Kidney (tissue), 14 donors: ENCODE results near the gene FANCE. TPM values are rescaled to one million over a fixed set of nuclear protein-coding genes. Genes with fewer than 3 reads are reported as not detected.

Experiments
- DNase-seq, 5 donors: peaks; one replicate each; pipeline ENCODE4 v3.0.0-alpha.2; 2013 to 2020
- FAIRE-seq: peaks from 2 replicates; lab custom pipeline; 2012; peaks lifted over from hg19 to GRCh38; lab: Jason Lieb, UNC
- H3K27ac ChIP-seq, 2 donors: one replicate each; pipeline ENCODE4 v1.7.0; 2013; ENCODE audit warnings: low read depth in 2 of 2, low read length in 2 of 2, inconsistent platforms in 1 of 2
- H3K27me3 ChIP-seq: one replicate; pipeline ENCODE4 v1.7.1; 2013; ENCODE audit warnings: low read length, inconsistent platforms; ENCODE audit not compliant: control insufficient read depth, insufficient read depth
- H3K36me3 ChIP-seq, 3 donors: one replicate each; pipeline versions ENCODE4 v1.7.0 to v1.7.1; 2013; ENCODE audit warnings: low read length in 3 of 3, control low read depth in 1 of 3, inconsistent platforms in 1 of 3; ENCODE audit not compliant: insufficient read depth in 3 of 3, control insufficient read depth in 2 of 3
- H3K4me1 ChIP-seq, 3 donors: one replicate each; pipeline versions ENCODE4 v1.7.0 to v1.7.1; 2013; ENCODE audit warnings: low read length in 3 of 3, inconsistent platforms in 1 of 3, low read depth in 1 of 3; ENCODE audit not compliant: control insufficient read depth in 2 of 3, insufficient read depth in 2 of 3
- H3K4me3 ChIP-seq, 3 donors: one replicate each; pipeline versions ENCODE4 v1.7.0 to v1.8.1; 2013; ENCODE audit warnings: low read length in 3 of 3, control low read depth in 1 of 3, inconsistent platforms in 1 of 3
- H3K9ac ChIP-seq, 3 donors: one replicate each; pipeline versions ENCODE4 v1.7.0 to v1.7.1; 2013; ENCODE audit warnings: low read length in 3 of 3, control low read depth in 1 of 3, inconsistent platforms in 1 of 3
- H3K9me3 ChIP-seq, 3 donors: one replicate each; pipeline versions ENCODE4 v1.7.0 to v1.7.1; 2013; ENCODE audit warnings: low read length in 3 of 3, control low read depth in 1 of 3, inconsistent platforms in 1 of 3; ENCODE audit not compliant: control insufficient read depth in 2 of 3, insufficient read depth in 1 of 3
- CTCF ChIP-seq: IDR thresholded peaks from 3 replicates; pipeline ENCODE4 v1.5.1; 2012; ENCODE audit warnings: mild to moderate bottlenecking, moderate library complexity, borderline replicate concordance; ENCODE audit not compliant: insufficient read depth; ENCODE audit errors: extremely low read depth
- intact Hi-C: fragments of 100-400 bp; cut with DNase I; formaldehyde crosslinking; loops from one replicate; pipeline ENCODE4 v1.11.1; 2022
- polyA plus RNA-seq: library from polyadenylated mRNA; stranded (reverse); fragments of 350-450 nt; fragmentation: Illumina TruSeq; extraction: RNeasy Lipid Tissue Mini Kit (QIAGEN cat#74804); gene quantifications from one replicate; pipeline ENCODE4 v1.2.3, GENCODE V29; 2014; ENCODE audit warnings: low read depth, low replicate concordance; ENCODE audit not compliant: insufficient read depth
- total RNA-seq: library from RNA; stranded (reverse); fragmentation: NEBNext Ultra II Directional; extraction: Animal tissue kit (Norgen Biotek cat#: 25700); gene quantifications from one replicate; pipeline ENCODE4 v1.2.1, GENCODE V29; 2021
- donor health status: control.
- donor health status: control.
- donor health status: control.
- donor health status: control.
- donor health status: control.
- donor health status: DM: yes; HTN: yes; CAD: no.
- donor health status: Normal renal cell carcinoma (clear cell type).

Gene FANCE
- total and polyA plus RNA-seq, 2 donors from 2014 or later, result 1.2 to 2.7 TPM

- Histone ChIP-seq H3K9ac (no peak overlapping the region), H3K27ac (no peak overlapping the region), H3K4me3 (no peak overlapping the region), H3K36me3 (no peaks in the 10 kb centered on the region), H3K9me3 (no peaks in the 10 kb centered on the region), H3K27me3 (no peaks in the 10 kb centered on the region), H3K4me1 (no peaks in the 10 kb centered on the region)
- intact Hi-C loops, result no loop called here
- DNase-seq (no peak), FAIRE-seq (no peak)
- no peak for TF ChIP-seq CTCF
Measured at GRCh38 chr6:35506536-35506935, 54.4 kb downstream of the FANCE start.

- FAIRE-seq (no peak), DNase-seq (no peak)
- no peaks in the 10 kb centered on the region for H3K4me1 ChIP-seq
- no peaks in the 10 kb centered on the region for H3K36me3 ChIP-seq
- no peaks in the 10 kb centered on the region for H3K27me3 ChIP-seq
- intact Hi-C loops, result no loop called here
- TF ChIP-seq CTCF, result no peak
- no peak overlapping the region for H3K4me3 ChIP-seq
- H3K27ac ChIP-seq, result no peak overlapping the region
- no peak overlapping the region for H3K9ac ChIP-seq
- H3K9me3 ChIP-seq, result no peaks in the 10 kb centered on the region
Measured at GRCh38 chr6:35507221-35507620, 55.1 kb downstream of the FANCE start.

GRCh38 chr6:35508027-35508426, 55.9 kb downstream of the FANCE start:
- Histone ChIP-seq H3K4me3 (no peak overlapping the region), H3K9ac (no peak overlapping the region), H3K36me3 (no peaks in the 10 kb centered on the region), H3K4me1 (no peaks in the 10 kb centered on the region), H3K27me3 (no peaks in the 10 kb centered on the region), H3K9me3 (no peaks in the 10 kb centered on the region), H3K27ac (no peak overlapping the region)
- no peak for TF ChIP-seq CTCF
- FAIRE-seq, result no peak
- no peak for DNase-seq
- intact Hi-C loops, result no loop called here

GRCh38 chr6:35508542-35508941, 56.4 kb downstream of the FANCE start:
- Histone ChIP-seq H3K9me3 (no peaks in the 10 kb centered on the region), H3K9ac (no peak overlapping the region), H3K27me3 (no peaks in the 10 kb centered on the region), H3K27ac (no peak overlapping the region), H3K36me3 (no peaks in the 10 kb centered on the region), H3K4me3 (no peak overlapping the region), H3K4me1 (no peaks in the 10 kb centered on the region)
- no peak for FAIRE-seq
- DNase-seq, result no peak
- TF ChIP-seq CTCF, result no peak
- intact Hi-C loops, result no loop called here
